T-helper 2 cell treated with Interferon-gamma antibody and Interleukin-4, amounts not matched to agents 100 ng/mL and 5 ng/mL, for 36 hours (primary cell): ENCODE data around the gene DENND5B. TPM values are rescaled to one million over a fixed set of nuclear protein-coding genes. Genes with fewer than 3 reads are reported as not detected.

Experiments
- intact Hi-C: fragments of 100-400 bp; cut with micrococcal nuclease; formaldehyde crosslinking; loops from one replicate; pipeline ENCODE4 v1.15.1; 2023
- total RNA-seq: library from RNA; stranded (reverse); gene quantifications from 2 replicates; pipeline ENCODE4 v1.2.3, GENCODE V29; 2022

DENND5B gene
- total RNA-seq, 1 donor from 2014 or later: 0.55 TPM

DNA sequence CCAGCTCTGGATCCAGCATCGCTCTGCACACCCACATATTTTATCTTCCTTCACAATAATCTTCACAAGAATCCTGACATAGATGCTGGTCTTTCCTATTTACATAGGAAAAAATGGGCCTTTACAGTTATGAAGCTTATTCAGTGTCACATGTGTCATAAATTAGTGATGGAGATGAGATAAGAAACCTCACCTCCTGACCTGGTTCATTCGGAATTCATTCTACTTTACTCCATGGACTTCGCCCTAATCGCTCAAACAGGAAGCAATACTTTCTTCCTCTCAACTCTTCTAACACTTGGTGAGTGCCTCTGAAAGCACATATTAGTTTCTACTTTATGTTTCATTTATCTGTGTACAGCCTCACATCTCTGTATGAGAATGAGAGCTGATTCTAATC, 253.0 kb downstream of the DENND5B start:
- intact Hi-C loops: no loop called here

Other genes starting within 250 kb of the DENND5B start
- 0.73 and 1.0 TPM in 2 replicates for gene ETFBKMT, start 68.6 kb upstream of the DENND5B start, total RNA-seq
- 3.2 and 3.4 TPM in 2 replicates for gene AMN1, start 137.9 kb upstream of the DENND5B start, total RNA-seq